ENCODE measurements around the gene FAM78A. TPM values are rescaled to one million over a fixed set of nuclear protein-coding genes. Genes with fewer than 3 reads are reported as not detected.

The FAM78A gene
- total and polyA plus RNA-seq, 2 of the 8 experiments (the other 6 are each of a cell fraction or from before 2014, with no cell fraction given): 3.1 TPM

DNA sequence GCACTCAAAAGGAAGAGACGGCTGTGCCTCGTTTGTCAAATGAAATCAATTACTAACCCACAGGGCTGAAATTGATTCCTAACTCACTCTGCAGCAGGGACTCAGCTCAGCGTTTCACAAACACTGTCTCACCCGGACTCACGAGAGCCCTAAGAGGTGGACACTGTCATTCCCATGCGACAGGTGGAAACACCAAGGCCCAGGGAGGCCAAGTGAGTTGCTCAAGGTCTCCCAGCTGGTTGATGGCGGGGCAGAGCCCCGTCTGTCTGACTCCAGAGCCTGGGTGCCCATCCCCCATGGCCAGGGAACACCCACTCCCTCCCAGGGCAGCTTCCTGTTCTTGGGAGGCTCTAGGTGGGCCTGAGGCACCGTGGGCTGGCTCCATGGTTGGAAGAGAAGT, 11.9 kb upstream of the FAM78A start (continued):
- TF ChIP-seq RNF2 (IDR thresholded peaks at IDR 0.05; ENCODE audit: borderline replicate concordance, low read depth, low read length, missing control alignments, poor library complexity, severe bottlenecking): no peak

Data from H1 (cell line).